RKO (cell line): ENCODE results near the gene SYT15.
"Not testable (repeated sequence)": the region's sequence is repeated elsewhere in the genome, so short reads cannot be mapped to it uniquely, and the experiment has no call there.

ENCODE experiments used
- DNase-seq: peaks from one replicate; pipeline ENCODE4 v3.0.0-alpha.2; 2016; ENCODE audit warnings: low spot score

Gene SYT15

DNA sequence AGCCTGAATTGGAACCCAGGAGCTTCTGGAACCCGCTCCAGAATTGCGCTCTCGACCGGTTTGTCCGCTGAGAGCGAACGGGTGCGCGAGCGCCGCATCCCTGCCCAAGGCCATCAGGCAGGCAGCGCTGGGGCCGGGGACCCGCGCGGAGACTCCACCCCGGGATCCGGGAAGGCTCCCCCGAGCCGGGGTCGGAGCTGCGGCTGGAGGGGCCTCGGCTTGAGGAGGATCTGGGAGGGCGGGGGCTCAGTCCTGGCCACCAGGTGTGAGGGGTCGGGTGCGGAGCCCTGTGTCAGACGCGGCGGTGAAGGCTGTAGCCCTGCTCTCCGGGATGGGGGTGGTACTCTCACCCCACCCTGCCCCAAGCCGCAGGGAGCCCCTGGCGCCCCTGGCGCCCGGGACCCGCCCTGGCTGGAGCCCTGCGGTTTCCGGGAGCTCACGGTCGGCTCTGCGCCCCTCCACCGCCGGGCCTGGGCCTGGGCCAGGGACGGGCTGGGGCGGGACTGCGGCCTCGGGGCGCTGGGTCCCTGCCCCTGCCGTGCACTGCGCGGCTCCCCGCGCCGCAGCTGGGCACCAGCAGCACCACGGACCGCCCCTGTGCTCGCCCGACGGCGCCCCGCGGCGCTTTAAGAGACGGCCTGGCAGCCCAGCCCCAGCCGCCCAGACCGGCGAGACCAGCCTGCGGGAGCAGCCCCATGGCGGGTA lies at the start of gene SYT15:
Gene SYT15 (plus strand): TSS at position 655 of the 705 bp plus-strand sequence. CDS start 41 bp downstream, at position 696.
- DNase-seq: not testable (repeated sequence)

DNA sequence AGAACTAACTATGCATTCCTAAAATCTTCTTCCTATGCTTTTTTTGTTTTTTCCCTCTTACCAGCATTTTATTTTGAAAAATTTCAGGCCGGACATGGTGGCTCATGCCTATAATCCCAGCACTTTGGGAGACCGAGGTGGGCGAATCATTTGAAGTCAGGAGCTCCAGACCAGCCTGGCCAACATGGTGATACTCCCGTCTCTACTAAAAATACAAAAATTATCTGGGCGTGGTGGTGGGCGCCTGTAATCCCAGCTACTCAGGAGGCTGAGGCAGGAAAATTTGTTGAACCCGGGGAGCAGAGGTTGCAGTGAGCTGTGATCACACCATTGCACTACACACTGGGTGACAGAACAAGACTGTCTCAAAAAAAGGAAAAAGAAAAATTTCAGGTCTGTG lies 49.2 kb upstream of the SYT15 start:
- DNase-seq: not testable (repeated sequence)

DNA sequence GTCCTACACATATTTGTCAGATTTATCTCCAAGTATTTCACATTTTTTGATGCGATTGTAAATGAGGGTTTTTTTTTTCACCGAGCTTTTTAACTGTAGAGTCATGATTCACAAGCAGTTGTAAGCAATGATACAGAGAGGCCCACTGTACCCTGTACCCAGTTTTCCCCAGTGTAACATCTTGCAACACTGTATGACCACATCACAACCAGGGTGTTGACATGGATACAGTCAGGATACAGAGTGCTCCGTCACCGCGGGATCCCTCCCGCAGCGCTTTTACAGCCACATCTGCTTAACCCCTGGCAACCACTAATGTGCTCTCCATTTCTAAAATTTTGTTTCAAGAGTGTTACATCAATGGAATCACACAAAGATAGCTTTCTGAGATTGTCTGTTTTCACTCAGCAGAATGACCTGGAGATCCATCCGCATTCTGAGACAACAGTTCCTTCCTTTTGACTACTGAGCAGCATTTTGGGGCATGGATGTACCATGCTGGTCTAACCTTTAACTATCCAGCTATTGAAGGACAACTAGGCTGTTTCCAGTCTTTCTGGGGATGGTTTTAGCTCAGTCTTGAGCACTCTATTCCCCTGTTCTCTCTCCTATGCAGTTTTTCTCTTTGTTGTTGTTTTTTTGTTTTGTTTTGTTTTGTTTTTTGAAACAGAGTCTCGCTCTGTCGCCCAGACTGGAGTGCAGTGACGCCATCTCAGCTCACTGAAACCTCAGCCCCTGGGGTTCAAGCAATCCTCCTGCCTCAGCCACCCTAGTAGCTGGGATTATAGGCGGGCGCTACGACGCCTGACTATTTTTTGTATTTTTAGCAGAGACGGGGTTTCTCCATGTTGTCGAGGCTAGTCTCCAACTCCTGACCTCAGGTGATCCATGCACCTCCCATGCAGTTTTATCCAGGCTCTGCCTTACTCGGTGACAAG lies 48.4 kb upstream of the SYT15 start:
- DNase-seq: peak; percentile 39

- DNase-seq: not testable (repeated sequence)
These were observed 46.7 kb upstream of the SYT15 start for GRCh38 chr10:46532256-46532655.

GRCh38 chr10:46534828-46535524 lies 44.0 kb upstream of the SYT15 start:
- no peak for DNase-seq

DNA sequence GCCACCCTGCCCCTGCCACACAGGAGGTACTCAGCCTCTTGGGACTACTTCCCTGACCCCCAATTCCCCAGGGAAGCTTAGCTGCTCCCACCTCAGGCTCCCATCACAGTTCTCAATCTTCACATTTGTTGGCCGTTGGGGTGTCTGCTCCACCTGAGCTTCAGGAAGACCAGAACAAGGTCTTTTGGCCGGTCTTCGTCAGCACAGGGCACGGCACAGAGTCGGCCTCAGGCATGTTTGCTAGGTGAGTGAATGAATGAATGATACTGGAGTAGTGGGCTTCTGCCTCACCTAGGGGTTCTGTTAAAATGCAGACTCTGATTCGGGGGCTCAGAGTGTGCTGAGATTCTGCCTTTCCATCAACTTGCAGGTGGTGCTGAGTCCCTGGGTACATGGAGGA lies 42.8 kb upstream of the SYT15 start:
- DNase-seq: no peak

DNA sequence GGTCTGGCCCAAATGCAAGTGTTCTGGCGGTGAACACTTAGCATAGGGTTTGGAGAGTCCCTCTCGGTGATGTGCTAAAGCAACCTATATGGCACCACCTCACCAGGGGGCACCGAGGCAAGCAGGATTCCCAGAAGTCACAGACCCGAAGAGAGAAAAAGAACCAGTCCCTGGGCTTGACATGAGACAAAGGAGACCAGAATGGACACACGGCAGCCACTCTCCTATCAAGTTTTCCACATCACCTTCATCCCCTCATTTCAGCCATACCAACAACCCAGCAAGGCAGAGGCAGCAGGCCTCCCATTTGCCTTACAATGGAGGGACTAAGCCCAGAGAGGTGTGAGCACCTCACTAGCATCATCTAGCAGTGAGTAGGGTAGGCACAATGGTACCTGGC lies 42.1 kb upstream of the SYT15 start:
- DNase-seq: no peak

GRCh38 chr10:46537309-46537708 lies 41.6 kb upstream of the SYT15 start:
- no peak for DNase-seq

- DNase-seq: no peak
These were observed 40.8 kb upstream of the SYT15 start for GRCh38 chr10:46538155-46538554.

DNA sequence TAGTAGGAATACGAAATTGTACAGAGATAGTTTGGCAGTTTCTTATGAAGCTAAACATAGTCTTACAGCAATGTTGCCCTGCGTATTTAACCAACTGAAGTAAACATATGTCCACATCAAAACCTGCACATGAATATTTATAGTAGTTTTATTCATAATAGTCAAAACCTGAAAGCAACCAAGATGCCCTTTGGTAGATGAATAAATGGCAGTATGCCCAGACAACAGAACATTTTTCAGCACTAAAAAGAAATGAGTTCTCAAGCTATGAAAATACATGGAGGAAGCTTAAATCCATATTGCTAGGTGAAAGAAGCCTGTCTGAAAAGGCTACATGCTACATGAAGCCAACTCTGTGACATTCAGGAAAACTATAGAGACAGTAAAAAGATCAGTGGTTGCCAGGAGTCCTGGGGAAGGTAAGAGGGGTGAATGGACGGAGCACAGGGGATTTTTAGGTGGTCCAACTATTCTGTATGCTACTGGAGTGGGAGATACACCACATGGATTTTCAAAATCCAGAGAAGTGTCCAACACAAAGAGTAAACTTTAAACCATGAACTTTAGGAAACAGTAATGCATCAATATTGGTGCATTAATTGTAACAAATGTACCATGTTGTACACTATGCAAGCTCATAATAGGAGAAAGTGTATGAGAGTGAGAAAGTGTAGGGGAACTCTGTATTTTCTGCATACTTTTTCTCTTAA lies 40.1 kb upstream of the SYT15 start:
- DNase-seq: no peak

- no peak for DNase-seq
These were observed 39.1 kb upstream of the SYT15 start for GRCh38 chr10:46539596-46540411.

GRCh38 chr10:46540412-46541016 lies 38.4 kb upstream of the SYT15 start:
- no peak for DNase-seq

GRCh38 chr10:46541017-46541661 lies 37.8 kb upstream of the SYT15 start:
- no peak for DNase-seq

- no peak for DNase-seq
These were observed 37.0 kb upstream of the SYT15 start for GRCh38 chr10:46541735-46542566.

- DNase-seq: no peak
These were observed 36.1 kb upstream of the SYT15 start for GRCh38 chr10:46542567-46543465.

GRCh38 chr10:46543466-46544377 lies 35.2 kb upstream of the SYT15 start:
- no peak for DNase-seq
